Activated B cell treated with CpG ODN at 0.5 μM for 24 hours (primary cell): ENCODE measurements around the gene CELF3. TPM values are rescaled to one million over a fixed set of nuclear protein-coding genes. Genes with fewer than 3 reads are reported as not detected.

Experiments used
- ATAC-seq: fragments of 200-7000 bp; cut with Tn5 transposase; one replicate; pipeline ENCODE4 v1.10.0; 2021; ENCODE audit warnings: low read depth, mild to moderate bottlenecking, moderate library complexity
- CTCF ChIA-PET: fragments of 350-600 bp; sonication (Branson Sonifier 250); formaldehyde crosslinking; loops from one replicate; lab custom pipeline; 2021; ENCODE audit warnings: antibody characterized with exemption; lab: Charles Lee
- POLR2A ChIA-PET: fragments of 350-600 bp; sonication (Branson Sonifier 250); formaldehyde crosslinking; loops from one replicate; lab custom pipeline; 2021; ENCODE audit warnings: antibody characterized with exemption; lab: Charles Lee
- DNase-seq: peaks from one replicate; pipeline ENCODE4 v3.0.0; 2022
- H3K27ac Mint-ChIP-seq: one replicate; pipeline ENCODE4 v1.8.0; 2020; ENCODE audit warnings: mixed read lengths
- H3K27me3 Mint-ChIP-seq: one replicate; pipeline ENCODE4 v1.8.0; 2021; ENCODE audit warnings: mixed read lengths
- H3K36me3 Mint-ChIP-seq: one replicate; pipeline ENCODE4 v1.8.0; 2021; ENCODE audit warnings: low read depth, mixed read lengths
- H3K4me1 Mint-ChIP-seq: one replicate; pipeline ENCODE4 v1.8.0; 2021; ENCODE audit warnings: mixed read lengths
- H3K4me3 Mint-ChIP-seq: one replicate; pipeline ENCODE4 v1.8.0; 2020; ENCODE audit warnings: mild to moderate bottlenecking, mixed read lengths
- H3K9me3 Mint-ChIP-seq: one replicate; pipeline ENCODE4 v1.8.0; 2020; ENCODE audit warnings: mixed read lengths
- CTCF ChIP-seq: fragments of 200-600 bp; IDR thresholded peaks from one replicate; pipeline ENCODE4 v1.8.0; 2022; ENCODE audit warnings: antibody characterized with exemption, mild to moderate bottlenecking
- intact Hi-C: fragments of 100-400 bp; cut with micrococcal nuclease; formaldehyde crosslinking; loops from one replicate; pipeline ENCODE4 v1.15.1; 2024
- total RNA-seq: library from RNA; stranded (reverse); gene quantifications from 2 replicates; pipeline ENCODE4 v1.2.3, GENCODE V29; 2022

The CELF3 gene
- total RNA-seq, 1 donor from 2014 or later: not detected

- no peaks in the 10 kb centered on the region for H3K27me3 Mint-ChIP-seq
- ATAC-seq: no peak
These were observed 13.7 kb downstream of the CELF3 start for GRCh38 chr1:151702936-151703335.

GRCh38 chr1:151701515-151701914 lies 15.1 kb downstream of the CELF3 start:
- no peak for TF ChIP-seq CTCF
- ChIA-PET CTCF (no interaction called here), POLR2A (no interaction called here)
- ATAC-seq (no peak), DNase-seq (no peak)
- intact Hi-C loops: no loop called here
- Mint-ChIP-seq H3K27ac (no peak overlapping the region), H3K4me3 (no peak overlapping the region), H3K36me3 (peaks cover 44% of the 10 kb centered on the region), H3K27me3 (no peaks in the 10 kb centered on the region), H3K4me1 (no peaks in the 10 kb centered on the region), H3K9me3 (no peaks in the 10 kb centered on the region)

More at GRCh38 chr1:151702936-151703335, 13.7 kb downstream of the CELF3 start:
- CTCF ChIA-PET: no interaction called here
- peaks cover 5% of the 10 kb centered on the region for H3K4me1 Mint-ChIP-seq
- no peak for TF ChIP-seq CTCF
- no peaks in the 10 kb centered on the region for H3K9me3 Mint-ChIP-seq
- intact Hi-C loops: no loop called here
- H3K4me3 Mint-ChIP-seq: no peak overlapping the region
- peaks cover 31% of the 10 kb centered on the region for H3K36me3 Mint-ChIP-seq
- no peak for DNase-seq
- POLR2A ChIA-PET: no interaction called here
- H3K27ac Mint-ChIP-seq: no peak overlapping the region

- TF ChIP-seq CTCF: no peak
- CTCF ChIA-PET: interaction anchor here (1.6 kb wide), 1 partner anchor 143 kb away, joined by 4 read pairs; no protein-coding TSS in a partner anchor
- no peak overlapping the region for H3K4me3 Mint-ChIP-seq
- H3K4me1 Mint-ChIP-seq: no peaks in the 10 kb centered on the region
- no peak overlapping the region for H3K27ac Mint-ChIP-seq
- H3K36me3 Mint-ChIP-seq: peaks cover 59% of the 10 kb centered on the region
- POLR2A ChIA-PET: no interaction called here
- DNase-seq (no peak), ATAC-seq (no peak)
- intact Hi-C loops: no loop called here
- no peaks in the 10 kb centered on the region for H3K27me3 Mint-ChIP-seq
- no peaks in the 10 kb centered on the region for H3K9me3 Mint-ChIP-seq
These were observed 23.4 kb downstream of the CELF3 start for GRCh38 chr1:151693057-151693651.

- Mint-ChIP-seq H3K36me3 (peaks cover 58% of the 10 kb centered on the region), H3K27me3 (no peaks in the 10 kb centered on the region), H3K9me3 (no peaks in the 10 kb centered on the region), H3K4me1 (no peaks in the 10 kb centered on the region), H3K27ac (no peak overlapping the region), H3K4me3 (no peak overlapping the region)
- intact Hi-C loops: no loop called here
- ChIA-PET CTCF (interaction anchor here (1.6 kb wide), 1 partner anchor 144 kb away, joined by 4 read pairs; no protein-coding TSS in a partner anchor), POLR2A (no interaction called here)
- DNase-seq (no peak), ATAC-seq (no peak)
- TF ChIP-seq CTCF: no peak
These were observed 24.4 kb downstream of the CELF3 start for GRCh38 chr1:151692226-151692625.

GRCh38 chr1:151689494-151689893 lies 27.1 kb downstream of the CELF3 start:
- CTCF ChIA-PET: no interaction called here
- Mint-ChIP-seq H3K36me3 (peaks cover 58% of the 10 kb centered on the region), H3K27me3 (no peaks in the 10 kb centered on the region), H3K4me3 (no peak overlapping the region), H3K27ac (no peak overlapping the region), H3K4me1 (no peaks in the 10 kb centered on the region), H3K9me3 (no peaks in the 10 kb centered on the region)
- POLR2A ChIA-PET: no interaction called here
- DNase-seq (no peak), ATAC-seq (no peak)
- no peak for TF ChIP-seq CTCF
- intact Hi-C loops: no loop called here
